Endodermal cell (in vitro differentiated cells): Measurements from ENCODE around the gene UMAD1. TPM values are rescaled to one million over a fixed set of nuclear protein-coding genes. Genes with fewer than 3 reads are reported as not detected.

Experiments
- DNase-seq: peaks from one replicate; pipeline ENCODE4 v3.0.0-alpha.2; 2017
- H3K27ac ChIP-seq: 2 replicates; pipeline ENCODE4 v1.5.1; 2013; ENCODE audit warnings: mild to moderate bottlenecking, low read depth, low read length, moderate library complexity
- H3K27me3 ChIP-seq: 2 replicates; pipeline ENCODE4 v1.6.1; 2013; ENCODE audit warnings: mild to moderate bottlenecking, low read length, moderate library complexity; ENCODE audit not compliant: insufficient read depth, control insufficient read depth, poor library complexity, severe bottlenecking
- H3K36me3 ChIP-seq: 2 replicates; pipeline ENCODE4 v1.7.0; 2013; ENCODE audit warnings: mild to moderate bottlenecking, low read length, moderate library complexity; ENCODE audit not compliant: control insufficient read depth, insufficient read depth
- H3K4me1 ChIP-seq: one replicate; pipeline ENCODE4 v1.7.0; 2013; ENCODE audit warnings: low read length; ENCODE audit not compliant: control insufficient read depth, insufficient read depth
- H3K4me3 ChIP-seq: 2 replicates; pipeline ENCODE4 v1.5.1; 2013; ENCODE audit warnings: mild to moderate bottlenecking, low read length, moderate library complexity
- H3K9ac ChIP-seq: 2 replicates; pipeline ENCODE4 v1.6.1; 2013; ENCODE audit warnings: mild to moderate bottlenecking, low read length, moderate library complexity; ENCODE audit not compliant: poor library complexity, severe bottlenecking; ENCODE audit errors: extremely low read depth
- H3K9me3 ChIP-seq: 2 replicates; pipeline ENCODE4 v1.6.1; 2013; ENCODE audit warnings: mild to moderate bottlenecking, low read length, moderate library complexity; ENCODE audit not compliant: control insufficient read depth
- H3K27ac Mint-ChIP-seq: 2 replicates; pipeline ENCODE4 v1.8.0; 2020; ENCODE audit warnings: mixed read lengths
- H3K27me3 Mint-ChIP-seq: 2 replicates; pipeline ENCODE4 v1.8.0; 2021; ENCODE audit warnings: mild to moderate bottlenecking, mixed read lengths; ENCODE audit not compliant: insufficient read depth
- H3K36me3 Mint-ChIP-seq: 2 replicates; pipeline ENCODE4 v1.8.0; 2020; ENCODE audit warnings: low read depth, mixed read lengths
- H3K4me1 Mint-ChIP-seq: 2 replicates; pipeline ENCODE4 v1.8.0; 2020; ENCODE audit warnings: mixed read lengths
- H3K4me3 Mint-ChIP-seq: 2 replicates; pipeline ENCODE4 v1.8.0; 2020; ENCODE audit warnings: mild to moderate bottlenecking, moderate library complexity, mixed read lengths
- H3K9me3 Mint-ChIP-seq: 2 replicates; pipeline ENCODE4 v1.8.0; 2020; ENCODE audit warnings: mild to moderate bottlenecking, mixed read lengths
- CTCF ChIP-seq: fragments of 200-600 bp; sonication (generic); conservative IDR thresholded peaks from 2 replicates; pipeline ENCODE4 v1.5.0; 2021; ENCODE audit warnings: antibody characterized with exemption, mild to moderate bottlenecking
- WGBS, 2 experiments: methylation state at CpG; one replicate each; pipeline versions ENCODE4 v1.1.5 to v1.1.7; 2013; ENCODE audit warnings: missing lambda C conversion rate in 2 of 2, mixed read lengths in 1 of 2; ENCODE audit not compliant: insufficient coverage in 1 of 2, insufficient read length in 1 of 2; 5-methylcytosine and 5-hydroxymethylcytosine counted together
- total RNA-seq, 2 donors: library from RNA; stranded (reverse); fragmentation: NEBNext Ultra II Directional in 1 of 2; extraction: Animal tissue kit (Norgen Biotek cat#: 25700) in 1 of 2; gene quantifications; 2 replicates in 1 of 2; 3 replicates in 1 of 2; pipeline ENCODE4 v1.2.1, GENCODE V29; 2021

The UMAD1 gene
- total RNA-seq, 2 donors from 2014 or later = 9.7 to 10.3 TPM

- H3K27ac Mint-ChIP-seq = no peak overlapping the region
- no peaks in the 10 kb centered on the region for H3K27me3 Mint-ChIP-seq
Observed at GRCh38 chr7:7812112-7812511, 171.6 kb downstream of the UMAD1 start.

DNA sequence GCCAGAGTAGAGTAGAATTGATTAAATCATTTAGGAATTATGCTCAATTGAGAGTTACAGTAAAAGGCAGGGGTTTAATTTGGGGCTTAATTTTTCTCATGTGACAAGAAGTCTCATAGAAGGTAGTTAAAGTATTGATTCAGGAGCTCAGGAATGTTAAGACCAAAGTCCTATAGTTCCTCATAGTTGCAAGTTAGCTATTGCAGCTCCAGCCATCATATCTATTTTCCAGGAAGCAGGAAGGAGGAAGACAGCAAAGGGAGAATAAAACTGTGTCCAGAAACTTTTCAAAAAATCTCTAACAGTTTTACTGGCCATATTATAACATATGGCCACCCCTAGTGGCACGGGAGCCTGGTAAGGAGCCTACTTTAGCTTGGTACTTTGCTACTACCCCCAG, 174.8 kb downstream of the UMAD1 start:
- no peak for DNase-seq
- H3K4me1 ChIP-seq = no peaks in the 10 kb centered on the region
- H3K9ac ChIP-seq = no peak overlapping the region
- H3K9me3 ChIP-seq = no peaks in the 10 kb centered on the region
- no peak for TF ChIP-seq CTCF
- WGBS, 2 experiments = 95% methylated on average over 1 of the region's 1 CpG; no CpG with 5 or more reads in 1 of the 2 experiments
- H3K27me3 ChIP-seq = no peaks in the 10 kb centered on the region
- H3K36me3 Mint-ChIP-seq = no peaks in the 10 kb centered on the region
- H3K36me3 ChIP-seq = no peaks in the 10 kb centered on the region
- H3K4me3 ChIP-seq = no peak overlapping the region
- H3K9me3 Mint-ChIP-seq = no peaks in the 10 kb centered on the region
- H3K27me3 Mint-ChIP-seq = no peaks in the 10 kb centered on the region
- H3K4me1 Mint-ChIP-seq = peaks cover 9% of the 10 kb centered on the region
- no peak overlapping the region for H3K27ac Mint-ChIP-seq
- no peak overlapping the region for H3K27ac ChIP-seq
- H3K4me3 Mint-ChIP-seq = no peak overlapping the region

More at GRCh38 chr7:7812112-7812511, 171.6 kb downstream of the UMAD1 start:
- Histone ChIP-seq H3K27ac (no peak overlapping the region), H3K9ac (no peak overlapping the region), H3K36me3 (no peaks in the 10 kb centered on the region), H3K27me3 (no peaks in the 10 kb centered on the region), H3K4me3 (no peak overlapping the region), H3K4me1 (no peaks in the 10 kb centered on the region), H3K9me3 (no peaks in the 10 kb centered on the region)
- DNase-seq = no peak
- Mint-ChIP-seq H3K36me3 (no peaks in the 10 kb centered on the region), H3K9me3 (no peaks in the 10 kb centered on the region), H3K4me1 (peaks cover 7% of the 10 kb centered on the region), H3K4me3 (no peak overlapping the region)
- TF ChIP-seq CTCF = no peak
- 93% methylated on average over 1 of the region's 1 CpG; no CpG with 5 or more reads in 1 of the 2 experiments for WGBS, 2 experiments

GRCh38 chr7:7816084-7816483, 175.5 kb downstream of the UMAD1 start:
- H3K36me3 ChIP-seq = no peaks in the 10 kb centered on the region
- peaks cover 2% of the 10 kb centered on the region for H3K4me1 ChIP-seq
- Mint-ChIP-seq H3K4me3 (no peak overlapping the region), H3K9me3 (no peaks in the 10 kb centered on the region), H3K4me1 (peaks cover 13% of the 10 kb centered on the region), H3K36me3 (no peaks in the 10 kb centered on the region), H3K27me3 (no peaks in the 10 kb centered on the region), H3K27ac (no peak overlapping the region)
- H3K4me3 ChIP-seq = no peak overlapping the region
- no peak for TF ChIP-seq CTCF
- no peak for DNase-seq
- no peaks in the 10 kb centered on the region for H3K27me3 ChIP-seq
- WGBS, 2 experiments = 82 to 87% methylated on average over 5 to 6 of the region's 7 CpGs
- no peak overlapping the region for H3K27ac ChIP-seq
- no peaks in the 10 kb centered on the region for H3K9me3 ChIP-seq
- no peak overlapping the region for H3K9ac ChIP-seq
